ENCODE measurements around the gene CHGA. TPM values are rescaled to one million over a fixed set of nuclear protein-coding genes. Genes with fewer than 3 reads are reported as not detected.

CHGA gene
- total RNA-seq, 6 experiments from 2014 or later = 0.18 to 0.25 TPM; not detected in 4

GRCh38 chr14:92955381-92955780, 32.4 kb downstream of the CHGA start:
- intact Hi-C loops (cut with DNase I) = loop anchor here in 1 of 2 donors (10.0 kb wide), 1 partner anchor 189 kb away; no protein-coding TSS in a partner anchor
- WGBS (ENCODE audit: insufficient coverage, low coverage, low lambda C conversion rate, missing lambda C conversion rate) = 91% methylated on average over 6 of the region's 7 CpGs
- no peak overlapping the region for H3K4me3 ChIP-seq
- no peak for ATAC-seq
- H3K4me1 ChIP-seq = no peaks in the 10 kb centered on the region
- H3K9me3 ChIP-seq = no peaks in the 10 kb centered on the region
- TF ChIP-seq POLR2A (IDR thresholded peaks at IDR 0.05) = no peak
- TF ChIP-seq, protein P1, sequence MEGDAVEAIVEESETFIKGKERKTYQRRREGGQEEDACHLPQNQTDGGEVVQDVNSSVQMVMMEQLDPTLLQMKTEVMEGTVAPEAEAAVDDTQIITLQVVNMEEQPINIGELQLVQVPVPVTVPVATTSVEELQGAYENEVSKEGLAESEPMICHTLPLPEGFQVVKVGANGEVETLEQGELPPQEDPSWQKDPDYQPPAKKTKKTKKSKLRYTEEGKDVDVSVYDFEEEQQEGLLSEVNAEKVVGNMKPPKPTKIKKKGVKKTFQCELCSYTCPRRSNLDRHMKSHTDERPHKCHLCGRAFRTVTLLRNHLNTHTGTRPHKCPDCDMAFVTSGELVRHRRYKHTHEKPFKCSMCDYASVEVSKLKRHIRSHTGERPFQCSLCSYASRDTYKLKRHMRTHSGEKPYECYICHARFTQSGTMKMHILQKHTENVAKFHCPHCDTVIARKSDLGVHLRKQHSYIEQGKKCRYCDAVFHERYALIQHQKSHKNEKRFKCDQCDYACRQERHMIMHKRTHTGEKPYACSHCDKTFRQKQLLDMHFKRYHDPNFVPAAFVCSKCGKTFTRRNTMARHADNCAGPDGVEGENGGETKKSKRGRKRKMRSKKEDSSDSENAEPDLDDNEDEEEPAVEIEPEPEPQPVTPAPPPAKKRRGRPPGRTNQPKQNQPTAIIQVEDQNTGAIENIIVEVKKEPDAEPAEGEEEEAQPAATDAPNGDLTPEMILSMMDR (IDR thresholded peaks at IDR 0.05) = no peak
- peaks cover 0 to 33% (median 5%) of the 10 kb centered on the region in 4 donors for H3K36me3 ChIP-seq
- H3K27ac ChIP-seq = no peak overlapping the region
- DNase-seq = no peak
- no peaks in the 10 kb centered on the region for H3K27me3 ChIP-seq

GRCh38 chr14:92956961-92957360, 34.0 kb downstream of the CHGA start:
- Histone ChIP-seq H3K36me3 (peaks cover 0 to 29% (median 5%) of the 10 kb centered on the region in 4 donors), H3K27ac (no peak overlapping the region), H3K9me3 (no peaks in the 10 kb centered on the region), H3K27me3 (no peaks in the 10 kb centered on the region), H3K4me3 (no peak overlapping the region), H3K4me1 (no peaks in the 10 kb centered on the region)
- TF ChIP-seq POLR2A (IDR thresholded peaks at IDR 0.05) = no peak
- TF ChIP-seq, protein P1 (IDR thresholded peaks at IDR 0.05) = no peak
- intact Hi-C loops (cut with DNase I) = loop anchor here in 1 of 2 donors (10.0 kb wide), 1 partner anchor 188 kb away; no protein-coding TSS in a partner anchor
- ATAC-seq = no peak
- no peak for DNase-seq
- 100% methylated on average over 3 of the region's 11 CpGs for WGBS (ENCODE audit: insufficient coverage, low coverage, low lambda C conversion rate, missing lambda C conversion rate)

- H3K27me3 ChIP-seq = no peaks in the 10 kb centered on the region
- H3K4me1 ChIP-seq = peaks cover 0 to 6% (median 3%) of the 10 kb centered on the region in 4 donors
- no peak overlapping the region for H3K4me3 ChIP-seq
- ATAC-seq = no peak
- no peak for DNase-seq
- peaks cover 0 to 31% (median 5%) of the 10 kb centered on the region in 4 donors for H3K36me3 ChIP-seq
- no peak for TF ChIP-seq POLR2A (IDR thresholded peaks at IDR 0.05)
- TF ChIP-seq, protein P1 (IDR thresholded peaks at IDR 0.05) = no peak
- no peak overlapping the region for H3K27ac ChIP-seq
- no peaks in the 10 kb centered on the region for H3K9me3 ChIP-seq
- intact Hi-C loops (cut with DNase I) = loop anchor here in 1 of 2 donors (10.0 kb wide), 1 partner anchor 186 kb away; no protein-coding TSS in a partner anchor
- WGBS (ENCODE audit: insufficient coverage, low coverage, low lambda C conversion rate, missing lambda C conversion rate) = 85% methylated on average over 4 of the region's 22 CpGs
Observed at GRCh38 chr14:92958373-92959188, 35.6 kb downstream of the CHGA start.

DNA sequence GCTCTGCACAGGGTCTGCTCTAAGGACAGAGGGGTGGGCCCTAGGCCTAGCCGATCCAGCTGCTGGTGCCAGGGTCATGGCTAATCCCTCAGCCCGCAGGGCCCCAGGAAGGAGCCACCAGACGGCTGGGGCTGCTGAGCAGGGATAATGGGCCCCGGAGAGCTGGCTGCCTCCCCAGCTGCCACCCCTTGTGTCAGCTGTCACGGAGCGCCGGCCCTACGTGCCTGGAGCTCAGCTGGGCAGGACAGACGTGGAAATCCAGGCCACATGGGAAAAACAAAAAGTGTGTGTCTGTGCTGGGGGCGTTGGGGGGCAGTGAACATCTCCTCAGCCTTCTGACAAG, 36.2 kb downstream of the CHGA start:
- Histone ChIP-seq H3K9me3 (no peaks in the 10 kb centered on the region), H3K4me1 (peaks cover 0 to 12% (median 7%) of the 10 kb centered on the region in 4 donors), H3K27me3 (no peaks in the 10 kb centered on the region), H3K36me3 (peaks cover 0 to 31% (median 5%) of the 10 kb centered on the region in 4 donors), H3K27ac (no peak overlapping the region), H3K4me3 (no peak overlapping the region)
- ATAC-seq (no peak), DNase-seq (peak in 1 of 3 donors; percentile 48)
- intact Hi-C loops (cut with DNase I) = loop anchor here in 1 of 2 donors (10.0 kb wide), 1 partner anchor 186 kb away; no protein-coding TSS in a partner anchor
- 96% methylated on average over 3 of the region's 10 CpGs for WGBS (ENCODE audit: insufficient coverage, low coverage, low lambda C conversion rate, missing lambda C conversion rate)
- TF ChIP-seq POLR2A (IDR thresholded peaks at IDR 0.05) = no peak
- TF ChIP-seq, protein P1 (IDR thresholded peaks at IDR 0.05) = no peak

Measured in right lobe of liver (tissue), 6 donors.